ENCODE results near the gene DENND4B. TPM values are rescaled to one million over a fixed set of nuclear protein-coding genes. Genes with fewer than 3 reads are reported as not detected.

Gene DENND4B
- total RNA-seq, 1 donor from 2014 or later, result 44.6 TPM

DNA sequence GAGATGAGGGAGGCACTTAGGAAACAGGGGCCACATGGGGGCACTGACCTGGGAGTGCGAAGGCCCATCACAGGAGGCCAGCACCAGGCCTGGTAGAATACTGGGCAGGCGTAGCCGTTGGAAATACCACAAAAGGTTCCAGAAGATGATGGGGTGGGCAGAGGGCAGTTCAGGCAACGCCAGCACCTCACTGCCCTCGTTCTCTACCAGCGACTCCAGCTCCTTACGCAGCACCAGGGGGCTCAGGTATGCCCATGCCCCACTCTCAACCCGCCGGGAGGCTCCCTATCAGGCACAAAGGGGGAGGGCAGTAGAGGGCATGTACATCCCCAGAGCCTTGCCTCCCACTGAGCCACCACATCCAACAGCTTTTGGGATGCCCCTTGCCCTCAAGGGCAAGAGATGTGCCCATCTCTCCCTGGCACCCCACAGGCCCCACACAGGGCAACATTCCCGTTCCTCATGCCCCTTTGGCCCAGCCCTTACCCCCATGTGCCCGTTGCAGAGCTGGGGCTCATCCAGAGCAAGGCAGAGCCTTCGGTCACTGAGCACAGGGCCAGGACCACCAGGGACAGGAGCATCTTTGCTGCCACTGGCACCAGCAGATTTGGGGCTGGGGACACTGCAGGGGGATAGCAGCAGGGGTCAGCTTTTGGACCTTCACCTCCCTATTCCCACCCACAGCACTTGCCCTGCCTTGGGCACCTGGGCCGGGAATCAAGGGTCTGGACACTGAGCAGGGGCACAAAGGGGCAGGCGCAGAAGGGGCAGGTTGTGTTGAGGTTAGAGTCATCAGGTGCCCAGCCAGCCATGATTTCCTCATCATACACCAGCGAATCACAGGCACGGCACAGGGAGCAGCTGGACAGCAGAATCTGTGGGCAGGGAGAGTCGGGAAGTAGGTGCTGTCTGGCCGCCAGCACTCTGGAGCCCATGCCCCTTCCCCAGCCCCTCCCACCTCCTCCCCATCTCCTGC is 14.1 kb downstream of the DENND4B start:
- H3K27me3 ChIP-seq (ENCODE audit: low read depth), result no peaks in the 10 kb centered on the region
- no peak overlapping the region for H3K27ac ChIP-seq (replicated peaks)
- intact Hi-C loops (cut with micrococcal nuclease), result no loop called here
- no peaks in the 10 kb centered on the region for H3K9me3 ChIP-seq (replicated peaks)
- no peak for DNase-seq
- TF ChIP-seq, protein P1, sequence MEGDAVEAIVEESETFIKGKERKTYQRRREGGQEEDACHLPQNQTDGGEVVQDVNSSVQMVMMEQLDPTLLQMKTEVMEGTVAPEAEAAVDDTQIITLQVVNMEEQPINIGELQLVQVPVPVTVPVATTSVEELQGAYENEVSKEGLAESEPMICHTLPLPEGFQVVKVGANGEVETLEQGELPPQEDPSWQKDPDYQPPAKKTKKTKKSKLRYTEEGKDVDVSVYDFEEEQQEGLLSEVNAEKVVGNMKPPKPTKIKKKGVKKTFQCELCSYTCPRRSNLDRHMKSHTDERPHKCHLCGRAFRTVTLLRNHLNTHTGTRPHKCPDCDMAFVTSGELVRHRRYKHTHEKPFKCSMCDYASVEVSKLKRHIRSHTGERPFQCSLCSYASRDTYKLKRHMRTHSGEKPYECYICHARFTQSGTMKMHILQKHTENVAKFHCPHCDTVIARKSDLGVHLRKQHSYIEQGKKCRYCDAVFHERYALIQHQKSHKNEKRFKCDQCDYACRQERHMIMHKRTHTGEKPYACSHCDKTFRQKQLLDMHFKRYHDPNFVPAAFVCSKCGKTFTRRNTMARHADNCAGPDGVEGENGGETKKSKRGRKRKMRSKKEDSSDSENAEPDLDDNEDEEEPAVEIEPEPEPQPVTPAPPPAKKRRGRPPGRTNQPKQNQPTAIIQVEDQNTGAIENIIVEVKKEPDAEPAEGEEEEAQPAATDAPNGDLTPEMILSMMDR (IDR thresholded peaks at IDR 0.05; ENCODE audit: borderline replicate concordance), result no peak
- H3K4me1 ChIP-seq, result peaks cover 16% of the 10 kb centered on the region
- no peak overlapping the region for H3K4me3 ChIP-seq
- H3K36me3 ChIP-seq, result peaks cover 60% of the 10 kb centered on the region

DNA sequence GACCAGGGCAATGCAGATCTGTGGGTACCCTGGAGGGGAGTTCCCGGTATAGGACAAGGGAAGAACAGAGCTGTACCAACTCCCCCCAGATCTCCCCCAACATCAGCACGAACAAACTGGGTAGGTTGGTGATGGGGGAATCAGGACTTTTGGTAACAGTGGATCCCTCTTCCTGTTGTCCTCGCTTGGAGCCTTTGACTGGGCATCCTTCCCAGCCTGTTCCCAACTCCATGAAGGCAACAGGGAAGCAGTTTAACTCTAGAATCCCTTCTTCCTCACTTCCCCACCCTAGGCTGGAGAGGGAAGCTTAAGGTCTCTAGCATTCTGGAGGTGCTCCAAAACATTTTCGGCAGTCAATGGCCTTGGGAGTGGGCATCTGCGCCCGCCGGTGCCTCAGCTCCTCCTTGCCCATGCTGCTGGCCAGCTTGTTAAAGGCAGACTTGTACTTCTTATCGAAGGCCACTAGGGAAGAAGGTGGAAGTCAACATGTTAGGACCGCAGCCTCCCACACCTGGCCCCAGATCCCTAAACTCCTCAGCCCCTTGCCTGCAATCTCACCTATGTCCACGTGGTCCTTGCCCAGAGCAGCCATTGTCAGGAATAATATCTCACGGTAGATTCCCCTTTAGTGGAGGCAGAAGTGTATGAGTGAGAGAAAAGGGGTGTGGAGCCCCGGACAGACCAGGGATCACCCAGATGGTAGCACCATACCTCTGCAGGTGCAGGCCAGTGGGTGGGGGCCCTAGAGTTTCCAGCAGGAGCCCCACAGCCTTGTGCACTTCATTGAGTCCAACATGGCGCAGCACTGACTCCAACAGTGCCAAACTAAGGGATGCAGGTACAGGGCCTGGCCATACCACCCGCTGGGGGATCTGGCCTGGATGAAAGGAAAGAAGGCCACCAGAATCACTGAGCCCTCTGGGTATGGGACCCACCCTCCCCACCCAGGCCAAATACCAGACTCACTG is 16.3 kb downstream of the DENND4B start:
- no peak for DNase-seq
- H3K4me1 ChIP-seq, result peaks cover 16% of the 10 kb centered on the region
- H3K36me3 ChIP-seq, result peaks cover 38% of the 10 kb centered on the region
- no peaks in the 10 kb centered on the region for H3K27me3 ChIP-seq (ENCODE audit: low read depth)
- H3K4me3 ChIP-seq, result no peak overlapping the region
- TF ChIP-seq, protein P1 (IDR thresholded peaks at IDR 0.05; ENCODE audit: borderline replicate concordance), result no peak
- peak overlapping the region; percentile 63 for H3K27ac ChIP-seq (replicated peaks)
- intact Hi-C loops (cut with micrococcal nuclease), result no loop called here
- no peaks in the 10 kb centered on the region for H3K9me3 ChIP-seq (replicated peaks)

DNA sequence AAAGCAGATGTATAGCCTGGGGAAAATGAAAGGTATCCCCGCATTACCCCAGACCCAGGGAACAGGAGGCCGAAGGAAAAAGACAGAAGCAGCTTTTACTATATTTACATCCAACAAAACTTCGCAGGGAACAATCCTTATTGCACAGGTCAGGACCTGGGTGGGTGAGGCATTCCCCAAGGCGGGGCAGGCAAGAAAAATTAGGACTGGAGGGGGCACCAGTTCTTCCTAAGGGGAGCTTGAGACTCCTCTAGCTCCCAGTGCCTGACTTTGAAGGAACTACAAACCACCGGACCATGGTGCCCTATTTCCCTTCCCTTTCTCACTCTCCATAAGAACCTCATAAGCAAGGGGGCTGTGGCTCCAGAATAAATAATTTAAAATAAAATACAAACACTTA is 17.1 kb downstream of the DENND4B start:
- peak overlapping the region; percentile 63 for H3K27ac ChIP-seq (replicated peaks)
- H3K4me3 ChIP-seq, result no peak overlapping the region
- intact Hi-C loops (cut with micrococcal nuclease), result no loop called here
- peaks cover 16% of the 10 kb centered on the region for H3K4me1 ChIP-seq
- no peak for DNase-seq
- TF ChIP-seq, protein P1 (IDR thresholded peaks at IDR 0.05; ENCODE audit: borderline replicate concordance), result no peak
- H3K36me3 ChIP-seq, result peaks cover 29% of the 10 kb centered on the region
- no peaks in the 10 kb centered on the region for H3K27me3 ChIP-seq (ENCODE audit: low read depth)
- no peaks in the 10 kb centered on the region for H3K9me3 ChIP-seq (replicated peaks)

DNA sequence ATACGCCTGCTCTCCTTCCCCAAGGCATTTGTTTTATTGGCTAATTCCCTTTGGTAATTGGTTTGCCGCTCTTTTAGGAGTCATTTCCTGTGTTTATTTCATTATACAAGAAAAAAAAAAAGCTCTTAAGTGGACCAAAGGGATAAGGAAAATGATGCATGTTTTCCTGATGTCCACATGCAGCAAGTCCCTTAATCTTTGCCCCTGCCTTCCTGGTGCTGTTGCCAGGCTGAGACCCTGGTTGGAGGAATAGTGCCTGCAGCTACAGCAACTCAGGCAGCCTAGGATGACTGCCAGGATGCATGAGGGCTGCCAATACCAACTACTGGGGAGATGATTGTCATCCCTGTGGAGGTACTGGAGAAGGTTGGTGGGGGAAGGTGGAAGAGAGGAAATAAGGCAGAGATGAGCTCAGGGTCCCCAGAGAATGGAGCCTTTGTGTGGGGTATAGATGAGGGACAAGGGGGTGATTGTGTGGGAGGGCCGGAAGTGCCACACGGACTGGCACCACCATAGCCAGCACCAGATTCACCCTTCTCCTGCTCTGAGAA is 17.7 kb downstream of the DENND4B start:
- no peak overlapping the region for H3K4me3 ChIP-seq
- H3K36me3 ChIP-seq, result peaks cover 24% of the 10 kb centered on the region
- no peaks in the 10 kb centered on the region for H3K9me3 ChIP-seq (replicated peaks)
- no peak for DNase-seq
- H3K4me1 ChIP-seq, result peaks cover 20% of the 10 kb centered on the region
- peak overlapping the region; percentile 63 for H3K27ac ChIP-seq (replicated peaks)
- intact Hi-C loops (cut with micrococcal nuclease), result no loop called here
- no peaks in the 10 kb centered on the region for H3K27me3 ChIP-seq (ENCODE audit: low read depth)
- TF ChIP-seq, protein P1 (IDR thresholded peaks at IDR 0.05; ENCODE audit: borderline replicate concordance), result no peak

DNA sequence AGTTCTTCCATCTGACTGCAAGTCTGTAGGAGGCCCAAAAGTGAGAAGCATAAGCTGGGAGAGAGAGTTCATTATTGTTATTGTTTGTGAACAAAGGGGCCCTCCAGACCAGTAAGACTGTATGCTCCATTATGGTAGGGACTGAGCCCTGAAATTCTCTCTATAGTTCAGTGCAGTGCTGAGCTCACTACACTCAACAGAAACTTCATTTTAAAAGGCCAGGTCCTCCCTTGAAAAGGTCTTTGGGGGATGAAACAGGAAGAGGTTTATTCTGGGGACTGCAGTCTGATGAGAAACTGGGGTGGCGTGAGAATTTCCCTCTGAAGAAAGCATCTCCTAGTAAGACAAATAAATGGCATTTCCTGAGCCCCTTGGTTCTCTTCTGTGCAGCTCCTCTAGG is 18.3 kb downstream of the DENND4B start:
- peaks cover 18% of the 10 kb centered on the region for H3K36me3 ChIP-seq
- no peaks in the 10 kb centered on the region for H3K9me3 ChIP-seq (replicated peaks)
- DNase-seq, result no peak
- no peaks in the 10 kb centered on the region for H3K27me3 ChIP-seq (ENCODE audit: low read depth)
- TF ChIP-seq, protein P1 (IDR thresholded peaks at IDR 0.05; ENCODE audit: borderline replicate concordance), result no peak
- no peak overlapping the region for H3K4me3 ChIP-seq
- H3K4me1 ChIP-seq, result peaks cover 26% of the 10 kb centered on the region
- intact Hi-C loops (cut with micrococcal nuclease), result no loop called here
- H3K27ac ChIP-seq (replicated peaks), result peak overlapping the region; percentile 63
